ENCODE data around the gene HSPA1A.
A peak's percentile ranks its signal among the peaks of the same experiment; 100 is the strongest.

Gene HSPA1A

DNA sequence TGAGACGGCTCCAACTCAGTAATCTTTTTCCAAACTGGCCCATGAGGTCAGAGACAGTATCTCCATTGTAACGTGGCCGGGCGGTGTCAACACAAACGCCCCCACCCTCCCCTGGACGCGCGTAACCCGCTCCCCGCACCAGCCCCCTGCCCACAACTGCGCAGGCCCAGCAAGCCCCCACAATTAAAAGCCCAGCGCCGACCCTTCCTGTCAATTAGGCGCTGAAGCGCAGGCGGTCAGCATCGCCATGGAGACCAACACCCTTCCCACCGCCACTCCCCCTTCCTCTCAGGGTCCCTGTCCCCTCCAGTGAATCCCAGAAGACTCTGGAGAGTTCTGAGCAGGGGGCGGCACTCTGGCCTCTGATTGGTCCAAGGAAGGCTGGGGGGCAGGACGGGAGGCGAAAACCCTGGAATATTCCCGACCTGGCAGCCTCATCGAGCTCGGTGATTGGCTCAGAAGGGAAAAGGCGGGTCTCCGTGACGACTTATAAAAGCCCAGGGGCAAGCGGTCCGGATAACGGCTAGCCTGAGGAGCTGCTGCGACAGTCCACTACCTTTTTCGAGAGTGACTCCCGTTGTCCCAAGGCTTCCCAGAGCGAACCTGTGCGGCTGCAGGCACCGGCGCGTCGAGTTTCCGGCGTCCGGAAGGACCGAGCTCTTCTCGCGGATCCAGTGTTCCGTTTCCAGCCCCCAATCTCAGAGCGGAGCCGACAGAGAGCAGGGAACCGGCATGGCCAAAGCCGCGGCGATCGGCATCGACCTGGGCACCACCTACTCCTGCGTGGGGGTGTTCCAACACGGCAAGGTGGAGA lies at the start of gene HSPA1A, which contains the start of gene HSPA1L:
TSS of gene HSPA1A (plus strand) at position 519 of the 814 bp plus-strand sequence. CDS start at position 733, 214 bp downstream.
TSS of gene HSPA1L (minus strand) at position 259 of the 814 bp plus-strand sequence. CDS start 3,311 bp downstream, outside the sequence.
- peak; percentile 65 to 100 (median 96) for DNase-seq

DNA sequence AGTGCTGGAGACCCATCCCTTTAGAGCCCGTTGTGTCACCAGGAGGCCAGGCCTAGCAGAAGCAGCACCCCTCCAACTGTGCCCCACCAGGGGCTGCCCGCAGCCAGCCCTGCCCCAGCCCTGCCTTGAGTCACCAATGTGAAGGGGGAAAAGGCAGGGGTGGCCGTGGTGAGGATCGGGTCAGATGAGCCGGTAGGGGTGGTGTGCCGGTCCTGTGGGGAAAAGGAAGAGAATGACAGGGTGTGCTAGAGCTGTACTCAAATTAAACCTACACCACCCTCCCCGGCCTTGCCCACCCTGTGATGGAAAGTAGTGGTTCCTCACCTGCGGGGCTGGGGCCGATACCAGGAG lies 49.8 kb upstream of the HSPA1A start:
- no peak for DNase-seq

DNA sequence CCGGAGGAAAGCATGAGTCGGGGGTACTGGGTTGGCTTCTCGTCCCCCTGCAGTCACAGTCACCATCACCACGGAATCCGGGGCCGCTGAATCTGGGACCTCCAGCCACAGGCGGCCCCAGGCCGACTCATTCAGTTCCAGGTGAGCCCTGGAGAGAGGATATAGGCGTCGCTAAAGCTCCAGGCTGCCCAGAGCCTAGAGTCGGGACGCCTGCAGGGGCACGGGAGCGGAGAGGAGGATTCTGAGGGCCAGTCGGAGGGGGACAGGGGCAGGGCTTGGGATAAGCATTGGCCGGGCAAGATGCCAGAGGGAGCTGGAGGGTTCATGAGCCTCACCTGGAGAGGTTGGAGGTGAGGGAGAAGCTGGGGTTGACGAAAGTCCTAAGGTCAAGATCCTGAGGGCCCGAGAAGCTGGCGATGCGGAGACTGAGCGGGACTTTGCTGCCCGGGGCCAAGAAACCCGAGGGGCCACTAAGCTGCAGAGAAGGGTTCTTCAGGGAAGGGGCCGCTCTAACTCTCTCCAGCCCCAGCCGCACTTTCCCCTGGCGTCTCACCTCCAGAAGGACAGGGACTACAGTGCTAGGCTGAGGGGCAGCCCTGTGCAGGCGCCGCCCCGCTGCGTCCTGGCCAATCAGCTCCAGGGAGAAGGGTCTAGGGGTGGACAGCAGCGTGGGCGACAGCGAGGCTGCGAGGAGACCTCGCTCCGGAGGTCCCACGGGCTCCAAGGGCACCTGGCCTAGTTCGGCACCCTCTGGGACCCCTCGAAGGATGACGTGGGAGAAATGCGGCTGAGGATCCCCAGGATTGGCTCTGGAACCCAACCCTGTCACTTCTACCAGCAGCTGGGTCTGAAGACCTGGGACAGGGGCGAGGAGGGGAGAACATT lies 49.2 kb upstream of the HSPA1A start:
- DNase-seq, result no peak

GRCh38 chr6:31767096-31767645 lies 48.2 kb upstream of the HSPA1A start:
- DNase-seq, result no peak

DNA sequence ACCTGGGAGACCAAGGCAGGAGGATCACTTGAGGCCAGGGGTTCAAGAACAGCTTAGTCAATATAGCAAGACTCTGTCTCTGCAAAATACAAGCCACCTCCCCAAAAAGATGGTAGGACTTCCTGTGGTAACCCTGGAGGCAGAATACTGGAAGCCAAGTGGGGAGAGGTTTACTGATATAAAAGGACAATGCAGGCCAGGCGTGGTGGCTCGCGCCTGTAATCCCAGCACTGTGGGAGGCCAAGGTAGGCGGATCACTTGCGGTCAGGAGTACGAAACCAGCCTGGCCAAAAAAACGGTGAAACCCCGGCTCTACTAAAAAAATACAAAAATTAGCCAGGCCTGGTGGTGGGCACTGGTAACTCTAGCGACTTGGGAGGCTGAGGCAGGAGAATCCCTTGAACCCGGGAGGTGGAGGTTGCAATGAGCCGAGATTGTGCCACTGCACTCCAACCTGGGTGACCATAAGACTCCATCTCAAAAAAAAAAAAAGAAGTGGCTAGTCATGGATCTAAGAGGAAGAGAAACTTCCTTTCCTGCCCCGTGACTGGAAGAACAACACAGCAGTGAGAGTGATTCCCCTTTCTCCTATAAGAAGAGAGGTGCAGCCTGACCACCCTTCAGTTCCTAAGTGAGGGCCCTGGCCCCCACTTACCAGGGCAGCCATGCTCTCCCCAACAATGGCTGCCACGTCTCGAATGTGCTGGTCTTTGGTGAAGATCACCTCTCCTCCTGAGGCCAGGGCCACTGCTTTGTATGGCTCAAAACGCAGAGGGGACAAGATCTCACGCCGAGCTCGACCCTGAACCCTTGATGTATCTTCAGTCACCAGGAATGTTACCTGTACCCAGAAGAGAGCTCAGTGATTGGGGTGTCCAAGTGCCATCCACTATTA lies 46.7 kb upstream of the HSPA1A start:
- DNase-seq, result peak in 1 of 56 donors; percentile 29

DNA sequence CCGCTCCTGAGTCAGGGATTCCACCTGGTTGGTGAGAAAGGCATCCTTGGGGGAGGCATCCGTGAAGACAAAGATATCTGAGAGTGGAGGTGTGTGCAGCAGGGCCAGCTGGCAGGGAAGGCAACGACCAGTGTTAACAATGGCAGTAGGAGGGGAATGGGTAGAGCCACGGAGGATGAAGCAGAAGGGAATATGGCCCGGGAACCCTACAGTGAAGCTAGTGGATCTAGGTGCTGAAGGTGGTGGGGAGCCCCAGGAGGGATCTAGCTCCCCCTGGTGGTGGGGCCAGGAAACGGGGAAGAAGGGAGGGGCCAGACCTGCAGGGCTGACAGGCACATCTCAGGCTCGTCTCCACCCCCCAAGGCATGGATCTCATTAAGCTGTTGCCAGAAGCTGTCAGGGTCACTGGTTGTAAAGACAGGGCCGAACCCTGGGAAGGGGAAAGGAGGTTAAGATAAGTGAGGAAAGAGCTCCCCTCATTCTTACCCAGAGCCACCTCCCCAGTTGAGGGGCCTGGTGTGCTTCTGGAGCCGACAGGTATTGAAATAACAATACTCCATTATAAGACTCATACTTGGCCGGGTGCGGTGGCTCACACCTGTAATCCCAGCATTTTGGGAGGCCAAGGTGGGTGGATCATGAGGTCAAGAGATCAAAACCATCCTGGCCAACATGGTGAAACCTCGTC lies 45.5 kb upstream of the HSPA1A start:
- peak in 5 of 56 donors; percentile 13 to 27 (median 23) for DNase-seq

GRCh38 chr6:31770860-31771259 lies 44.5 kb upstream of the HSPA1A start:
- DNase-seq, result no peak

DNA sequence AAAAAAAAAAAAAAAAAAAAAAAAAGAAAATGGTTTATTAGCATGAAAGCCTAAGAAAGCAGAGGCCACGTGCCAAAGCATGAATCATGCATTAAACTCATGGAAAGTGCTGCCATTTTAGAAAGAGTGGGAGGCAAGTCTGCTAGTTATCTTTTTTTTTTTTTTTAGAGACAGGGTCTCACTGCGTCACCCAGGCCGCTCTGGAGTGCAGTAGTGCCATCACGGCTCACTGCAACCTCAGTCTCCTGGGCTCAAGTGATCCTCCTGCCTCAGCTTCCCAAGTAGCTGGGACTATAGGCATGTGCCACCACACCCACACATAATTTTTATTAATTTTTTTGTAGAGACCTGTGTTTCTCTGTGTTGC lies 43.4 kb upstream of the HSPA1A start:
- no peak for DNase-seq

- DNase-seq, result no peak
These were observed 40.2 kb upstream of the HSPA1A start for GRCh38 chr6:31775184-31775583.

DNA sequence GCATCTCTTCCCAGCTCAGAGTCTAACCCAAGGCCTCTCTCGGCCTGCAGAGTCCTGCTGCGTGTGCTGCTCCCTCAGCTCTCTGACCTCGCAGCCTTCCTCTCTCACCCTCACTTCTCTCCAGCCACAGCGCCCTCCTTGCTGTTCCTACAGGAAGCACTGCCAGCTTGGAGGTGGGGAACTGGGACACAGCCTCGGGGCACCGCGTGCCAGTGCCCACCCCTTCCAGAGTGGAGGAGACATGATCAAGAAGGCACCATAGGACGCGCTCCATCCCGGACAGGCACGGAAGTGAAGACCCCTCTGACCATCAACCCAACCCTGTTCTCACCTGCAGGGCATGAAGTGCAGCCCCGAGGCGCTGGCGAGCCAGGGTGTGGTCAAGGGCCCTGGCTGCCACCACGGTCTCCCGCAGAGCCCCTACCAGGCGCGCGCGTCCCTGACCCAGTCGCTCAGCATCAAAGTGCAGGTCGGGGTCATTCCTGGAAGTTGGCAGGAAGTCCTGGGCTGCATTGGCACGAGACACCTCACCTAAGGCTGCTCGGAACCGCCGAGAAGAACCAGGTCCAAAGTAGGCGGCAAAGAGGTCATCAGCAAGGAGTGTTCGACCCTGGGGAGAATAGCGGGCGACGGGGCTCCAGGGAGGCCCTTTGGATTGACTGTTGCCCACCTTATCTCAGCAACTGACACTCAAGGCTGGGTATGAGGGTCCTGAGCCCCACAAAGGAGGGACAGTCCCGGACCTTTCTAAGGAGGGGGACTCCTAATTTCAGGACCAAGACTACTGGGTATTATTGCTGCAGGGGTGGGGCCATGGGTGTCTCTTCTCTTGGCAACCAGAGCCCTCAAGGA lies 39.5 kb upstream of the HSPA1A start:
- DNase-seq, result no peak

DNA sequence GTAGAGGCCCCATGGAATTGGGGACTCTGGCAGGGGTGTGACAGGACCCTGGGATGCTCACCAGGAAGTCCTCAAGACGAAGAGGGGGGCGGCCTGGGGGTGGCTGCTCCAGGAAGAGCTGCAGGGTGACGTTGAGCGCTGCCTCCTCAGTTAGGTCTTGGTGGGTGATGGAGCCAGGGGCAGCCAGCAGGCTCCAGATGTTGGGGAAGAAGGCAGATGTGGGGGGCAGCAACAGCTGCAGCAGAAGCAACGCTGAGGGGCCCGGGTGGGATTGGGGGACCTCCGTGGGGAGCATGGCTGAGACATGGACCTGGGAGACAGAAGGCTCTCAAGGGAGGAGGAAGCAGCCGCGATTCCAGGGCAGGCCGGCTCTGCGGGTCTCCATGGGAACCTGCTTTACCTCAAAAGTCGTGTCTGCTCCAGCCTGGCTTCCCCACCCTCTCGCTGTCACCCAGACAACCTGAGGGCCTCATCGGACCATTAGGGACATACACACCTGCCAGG lies 38.8 kb upstream of the HSPA1A start:
- DNase-seq, result peak in 5 of 56 donors; percentile 20 to 71 (median 23)

- peak in 15 of 56 donors; percentile 3 to 94 (median 33) for DNase-seq
These were observed 38.2 kb upstream of the HSPA1A start, which contains the start of gene VWA7 for GRCh38 chr6:31776989-31777666. TSS of gene VWA7 (minus strand) at chr6:31777328. CDS start at chr6:31776779, 549 bp downstream.

- no peak for DNase-seq
These were observed 37.7 kb upstream of the HSPA1A start for GRCh38 chr6:31777667-31778050.

- no peak for DNase-seq
These were observed 37.1 kb upstream of the HSPA1A start for GRCh38 chr6:31778193-31778592.

DNA sequence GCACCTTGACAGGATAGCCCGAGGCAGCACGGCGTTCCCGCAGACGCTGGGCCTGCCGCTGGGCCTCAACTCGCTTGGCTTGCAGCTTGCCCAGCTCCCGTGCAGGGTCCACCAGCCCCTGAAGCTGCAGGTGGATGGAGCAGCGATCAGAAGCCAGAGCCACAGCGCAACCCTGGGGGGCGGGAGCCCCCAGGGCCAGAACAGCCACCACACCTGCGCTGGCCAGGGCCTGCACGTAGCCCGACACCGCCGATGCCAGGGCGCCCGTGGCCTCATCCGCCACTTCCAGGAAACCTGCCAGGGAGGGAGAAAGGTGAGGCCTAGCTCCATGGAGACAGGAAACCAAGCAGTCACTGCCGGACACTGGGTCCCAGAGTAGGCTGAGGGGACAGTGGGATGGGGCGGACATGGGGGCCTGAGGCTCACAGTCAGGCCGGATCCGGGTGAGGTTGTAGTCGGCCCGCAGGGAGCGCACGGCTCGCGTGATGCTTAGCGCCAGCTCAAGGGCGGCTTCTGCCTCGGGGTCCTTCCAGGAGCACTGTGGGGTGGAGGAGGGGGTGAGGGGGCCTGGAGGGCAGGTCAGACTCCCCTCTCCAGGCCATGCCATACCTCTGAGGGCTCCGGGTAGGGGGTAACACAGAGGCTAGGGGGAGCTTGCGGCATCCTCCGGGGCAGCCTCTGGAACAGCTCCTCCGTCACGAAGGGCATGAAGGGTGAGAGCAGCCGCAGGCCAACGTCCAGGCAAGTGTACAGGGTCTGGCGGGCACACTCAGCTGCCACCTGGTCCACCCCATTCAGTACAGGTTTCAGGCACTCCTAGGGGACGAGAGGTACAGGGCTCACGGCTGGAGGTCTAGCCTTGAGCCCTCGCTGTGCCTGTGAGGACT lies 36.1 kb upstream of the HSPA1A start:
- DNase-seq, result no peak

DNA sequence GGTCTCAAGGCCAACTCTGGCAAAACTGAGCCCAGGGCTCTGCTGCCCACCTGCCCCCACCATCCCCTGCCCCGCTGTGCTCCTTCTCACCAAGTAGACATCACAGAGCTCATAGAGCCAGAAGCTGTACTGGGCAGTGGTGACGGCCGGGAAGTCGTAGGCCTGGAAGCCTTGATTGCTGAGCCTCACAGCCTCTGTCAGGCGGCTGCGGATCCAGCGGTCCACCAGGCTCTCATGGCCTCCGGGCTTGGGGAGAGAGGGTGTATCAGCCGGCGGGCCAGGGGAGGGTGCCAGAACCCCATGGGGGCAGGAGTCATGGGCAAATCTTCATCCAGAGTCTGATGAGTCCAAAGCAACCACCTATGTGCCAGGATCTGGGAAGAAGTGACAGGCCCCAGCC lies 35.4 kb upstream of the HSPA1A start:
- DNase-seq, result no peak

DNA sequence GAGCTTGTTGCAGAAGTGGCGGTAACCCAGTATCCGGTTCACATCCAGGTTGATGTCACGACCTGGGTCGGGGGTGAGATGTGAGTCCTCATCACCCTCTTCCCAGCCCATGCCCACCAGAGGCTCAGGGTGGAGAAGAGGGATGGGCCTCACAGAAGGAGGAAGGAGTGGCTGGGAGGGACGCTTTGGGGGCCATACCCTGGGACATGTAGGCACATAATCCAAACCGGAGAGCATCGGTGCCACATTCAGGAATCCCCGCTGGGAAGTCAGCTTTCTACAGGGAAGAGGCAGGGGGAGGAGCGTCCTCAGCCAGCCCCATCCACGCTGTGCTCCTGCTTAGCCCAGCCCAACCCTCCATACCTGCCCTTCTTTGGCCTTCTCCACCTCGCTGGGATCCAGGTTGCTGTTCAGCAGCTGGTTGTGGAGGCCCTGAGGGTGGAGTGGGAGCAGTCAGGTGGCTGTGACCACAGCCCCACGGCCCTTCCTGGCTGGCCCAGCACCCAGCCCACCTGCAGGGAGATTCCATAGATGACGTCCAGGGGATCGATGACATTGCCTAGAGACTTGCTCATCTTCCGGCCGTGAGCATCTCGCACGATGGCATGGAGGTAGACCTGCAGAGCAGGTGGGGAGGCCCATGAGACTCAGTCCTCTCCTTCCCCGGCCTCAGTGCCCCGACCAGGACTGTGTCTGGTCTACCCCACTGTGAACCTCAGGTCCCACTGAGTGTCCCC lies 34.7 kb upstream of the HSPA1A start:
- no peak for DNase-seq
